SK-N-SH treated with all-trans-retinoic acid at 6 μM for 48 hours (cell line): Measurements from ENCODE around the gene GRK5.

Experiments
- ATAC-seq: fragments of 200-7000 bp; cut with Tn5 transposase; 3 replicates; pipeline ENCODE4 v1.9.1; 2020; ENCODE audit warnings: mild to moderate bottlenecking, moderate library complexity
- ARNTL ChIP-seq: fragments of 450-650 bp; formaldehyde crosslinking; IDR thresholded peaks from 2 replicates; pipeline ENCODE4 v1.5.0; 2020; ENCODE audit warnings: low read depth, mild to moderate bottlenecking, moderate library complexity, borderline replicate concordance
- CSDC2 ChIP-seq: fragments of 250-450 bp; sonication (Bioruptor Pico); IDR thresholded peaks from 2 replicates; pipeline ENCODE4 v1.5.0; 2020; ENCODE audit warnings: mild to moderate bottlenecking, moderate library complexity
- ISL1 ChIP-seq: fragments of 250-450 bp; sonication (Bioruptor Pico); IDR thresholded peaks from 2 replicates; pipeline ENCODE4 v2.1.2; 2022; ENCODE audit warnings: mild to moderate bottlenecking, moderate library complexity
- OSR1 ChIP-seq: fragments of 250-450 bp; sonication (Bioruptor Pico); IDR thresholded peaks from 2 replicates; pipeline ENCODE4 v1.8.0; 2022; ENCODE audit warnings: moderate library complexity, mild to moderate bottlenecking, inconsistent platforms
- PPARA ChIP-seq: fragments of 250-450 bp; sonication (Bioruptor Pico); IDR thresholded peaks from 2 replicates; pipeline ENCODE4 v1.5.0; 2020; ENCODE audit warnings: mild to moderate bottlenecking, borderline replicate concordance
- RARB ChIP-seq: fragments of 250-450 bp; sonication (Bioruptor Pico); IDR thresholded peaks from 2 replicates; pipeline ENCODE4 v1.8.0; 2021; ENCODE audit warnings: mild to moderate bottlenecking, moderate library complexity
- SNAI2 ChIP-seq: fragments of 250-450 bp; sonication (Bioruptor Pico); IDR thresholded peaks from 2 replicates; pipeline ENCODE4 v1.5.0; 2020; ENCODE audit warnings: mild to moderate bottlenecking, moderate library complexity
- TCF4 ChIP-seq: fragments of 250-450 bp; sonication (Bioruptor Pico); IDR thresholded peaks from 2 replicates; pipeline ENCODE4 v1.8.0; 2021; ENCODE audit warnings: mild to moderate bottlenecking, moderate library complexity, borderline replicate concordance
- TOX ChIP-seq: fragments of 250-450 bp; sonication (Bioruptor Pico); IDR thresholded peaks from 2 replicates; pipeline ENCODE4 v1.8.0; 2021; ENCODE audit warnings: mild to moderate bottlenecking, moderate library complexity, borderline replicate concordance
- ZC3H10 ChIP-seq: fragments of 250-450 bp; sonication (Bioruptor Pico); IDR thresholded peaks from 2 replicates; pipeline ENCODE4 v1.5.1; 2021; ENCODE audit warnings: mild to moderate bottlenecking, moderate library complexity
- ZFP3 ChIP-seq: fragments of 250-450 bp; sonication (Bioruptor Pico); IDR thresholded peaks from 2 replicates; pipeline ENCODE4 v1.5.0; 2020; ENCODE audit warnings: mild to moderate bottlenecking, moderate library complexity
- ZNF565 ChIP-seq: fragments of 450-650 bp; formaldehyde crosslinking; conservative IDR thresholded peaks from 2 replicates; pipeline ENCODE4 v1.5.0; 2020; ENCODE audit warnings: low read depth, mild to moderate bottlenecking, moderate library complexity
- ZNF70 ChIP-seq: fragments of 450-650 bp; formaldehyde crosslinking; IDR thresholded peaks from 2 replicates; pipeline ENCODE4 v1.5.0; 2020; ENCODE audit warnings: mild to moderate bottlenecking, moderate library complexity
- ZNF8 ChIP-seq: fragments of 450-650 bp; formaldehyde crosslinking; IDR thresholded peaks from 2 replicates; pipeline ENCODE4 v1.5.0; 2020; ENCODE audit warnings: mild to moderate bottlenecking, moderate library complexity
- TF ChIP-seq, protein P1 (sequence below): fragments of 250-450 bp; sonication (Bioruptor Pico); IDR thresholded peaks from 2 replicates; pipeline ENCODE4 v1.5.0; 2020; ENCODE audit warnings: mild to moderate bottlenecking, moderate library complexity
- TF ChIP-seq, protein P2 (sequence below): fragments of 250-450 bp; sonication (Bioruptor Pico); IDR thresholded peaks from 2 replicates; pipeline ENCODE4 v1.5.1; 2021; ENCODE audit warnings: mild to moderate bottlenecking, moderate library complexity
- TF ChIP-seq, protein P3 (sequence below): fragments of 250-450 bp; sonication (Bioruptor Pico); IDR thresholded peaks from 2 replicates; pipeline ENCODE4 v1.8.0; 2020; ENCODE audit warnings: mild to moderate bottlenecking, moderate library complexity, borderline replicate concordance
- TF ChIP-seq, protein P4 (sequence below): fragments of 250-450 bp; sonication (Bioruptor Pico); IDR thresholded peaks from 2 replicates; pipeline ENCODE4 v1.5.1; 2020; ENCODE audit warnings: low read depth, mild to moderate bottlenecking, moderate library complexity

GRK5 gene

DNA sequence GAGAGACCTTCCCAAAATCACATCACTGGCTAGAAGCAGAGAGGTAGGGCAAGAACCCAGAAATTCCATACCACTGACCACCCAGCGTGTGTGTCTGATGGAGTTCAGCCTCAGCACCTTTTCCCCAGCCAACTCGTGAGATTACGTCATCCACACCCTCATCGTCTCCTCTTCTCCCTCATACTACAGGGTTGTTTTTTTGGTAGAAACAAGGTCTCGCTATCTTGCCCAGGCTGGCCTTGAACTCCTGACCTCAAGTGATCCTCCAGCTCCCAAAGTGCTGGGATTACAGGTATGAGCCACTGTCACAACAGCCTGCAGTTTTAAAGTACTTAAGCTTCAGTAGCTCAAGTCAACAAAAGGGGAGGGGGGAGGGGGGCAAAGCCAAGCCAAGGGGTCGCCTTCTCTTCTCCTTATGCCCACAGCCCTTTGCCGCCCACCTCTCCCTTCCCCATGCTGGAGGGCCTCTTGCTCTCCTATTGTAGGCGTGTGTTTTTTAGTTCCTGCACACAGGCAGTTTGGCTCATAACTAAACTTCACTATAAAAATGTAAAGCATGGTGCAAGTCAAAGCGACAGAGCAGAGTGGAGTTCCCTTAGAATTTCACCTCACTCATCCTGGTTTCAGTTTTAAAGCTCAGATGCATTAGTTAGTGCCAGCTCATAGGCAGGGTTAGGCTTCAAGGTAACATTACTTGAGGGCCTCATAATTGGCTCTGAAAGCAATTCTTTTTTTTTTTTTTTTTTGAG, 23.5 kb upstream of the GRK5 start:
- TF ChIP-seq ZNF565 (CRISPR knock-in tag) (no peak), CSDC2 (CRISPR knock-in tag) (no peak), RARB (CRISPR knock-in tag) (no peak), SNAI2 (no peak), ARNTL (CRISPR knock-in tag) (no peak), ZNF8 (CRISPR knock-in tag) (no peak), ISL1 (CRISPR knock-in tag) (no peak), TOX (CRISPR knock-in tag) (no peak), TCF4 (CRISPR knock-in tag) (no peak), PPARA (CRISPR knock-in tag) (no peak)
- TF ChIP-seq, protein P1, sequence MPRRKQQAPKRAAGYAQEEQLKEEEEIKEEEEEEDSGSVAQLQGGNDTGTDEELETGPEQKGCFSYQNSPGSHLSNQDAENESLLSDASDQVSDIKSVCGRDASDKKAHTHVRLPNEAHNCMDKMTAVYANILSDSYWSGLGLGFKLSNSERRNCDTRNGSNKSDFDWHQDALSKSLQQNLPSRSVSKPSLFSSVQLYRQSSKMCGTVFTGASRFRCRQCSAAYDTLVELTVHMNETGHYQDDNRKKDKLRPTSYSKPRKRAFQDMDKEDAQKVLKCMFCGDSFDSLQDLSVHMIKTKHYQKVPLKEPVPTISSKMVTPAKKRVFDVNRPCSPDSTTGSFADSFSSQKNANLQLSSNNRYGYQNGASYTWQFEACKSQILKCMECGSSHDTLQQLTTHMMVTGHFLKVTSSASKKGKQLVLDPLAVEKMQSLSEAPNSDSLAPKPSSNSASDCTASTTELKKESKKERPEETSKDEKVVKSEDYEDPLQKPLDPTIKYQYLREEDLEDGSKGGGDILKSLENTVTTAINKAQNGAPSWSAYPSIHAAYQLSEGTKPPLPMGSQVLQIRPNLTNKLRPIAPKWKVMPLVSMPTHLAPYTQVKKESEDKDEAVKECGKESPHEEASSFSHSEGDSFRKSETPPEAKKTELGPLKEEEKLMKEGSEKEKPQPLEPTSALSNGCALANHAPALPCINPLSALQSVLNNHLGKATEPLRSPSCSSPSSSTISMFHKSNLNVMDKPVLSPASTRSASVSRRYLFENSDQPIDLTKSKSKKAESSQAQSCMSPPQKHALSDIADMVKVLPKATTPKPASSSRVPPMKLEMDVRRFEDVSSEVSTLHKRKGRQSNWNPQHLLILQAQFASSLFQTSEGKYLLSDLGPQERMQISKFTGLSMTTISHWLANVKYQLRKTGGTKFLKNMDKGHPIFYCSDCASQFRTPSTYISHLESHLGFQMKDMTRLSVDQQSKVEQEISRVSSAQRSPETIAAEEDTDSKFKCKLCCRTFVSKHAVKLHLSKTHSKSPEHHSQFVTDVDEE (CRISPR knock-in tag): no peak
- TF ChIP-seq, protein P2, sequence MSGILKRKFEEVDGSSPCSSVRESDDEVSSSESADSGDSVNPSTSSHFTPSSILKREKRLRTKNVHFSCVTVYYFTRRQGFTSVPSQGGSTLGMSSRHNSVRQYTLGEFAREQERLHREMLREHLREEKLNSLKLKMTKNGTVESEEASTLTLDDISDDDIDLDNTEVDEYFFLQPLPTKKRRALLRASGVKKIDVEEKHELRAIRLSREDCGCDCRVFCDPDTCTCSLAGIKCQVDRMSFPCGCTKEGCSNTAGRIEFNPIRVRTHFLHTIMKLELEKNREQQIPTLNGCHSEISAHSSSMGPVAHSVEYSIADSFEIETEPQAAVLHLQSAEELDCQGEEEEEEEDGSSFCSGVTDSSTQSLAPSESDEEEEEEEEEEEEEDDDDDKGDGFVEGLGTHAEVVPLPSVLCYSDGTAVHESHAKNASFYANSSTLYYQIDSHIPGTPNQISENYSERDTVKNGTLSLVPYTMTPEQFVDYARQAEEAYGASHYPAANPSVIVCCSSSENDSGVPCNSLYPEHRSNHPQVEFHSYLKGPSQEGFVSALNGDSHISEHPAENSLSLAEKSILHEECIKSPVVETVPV (CRISPR knock-in tag): no peak
- ATAC-seq: no peak

DNA sequence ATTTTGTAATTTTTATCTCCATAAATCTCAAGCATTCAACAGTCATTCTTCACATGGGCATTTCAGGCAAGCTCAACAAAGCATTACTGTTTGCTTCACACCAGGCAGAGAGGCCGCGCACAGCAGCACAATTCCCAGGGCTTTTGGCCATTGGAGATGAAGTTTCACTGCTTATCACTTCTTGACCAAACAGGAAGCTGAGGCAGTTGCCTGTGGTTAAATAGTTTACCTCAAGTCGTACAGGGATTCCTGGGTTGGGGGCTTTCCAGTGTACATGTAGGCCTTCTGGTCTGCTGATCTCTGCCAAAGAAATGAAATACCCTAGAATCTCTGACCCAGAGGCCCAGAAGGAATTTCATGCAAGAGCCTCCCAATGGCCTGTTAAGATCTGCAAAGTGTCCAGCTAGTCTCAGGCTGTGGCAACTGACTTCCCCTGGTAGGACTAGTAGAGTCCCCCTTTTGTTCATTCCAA, 17.5 kb upstream of the GRK5 start:
- ATAC-seq: peak; percentile 40
- TF ChIP-seq PPARA (CRISPR knock-in tag): no peak
- no peak for TF ChIP-seq ZNF70
- no peak for TF ChIP-seq RARB (CRISPR knock-in tag)
- TF ChIP-seq OSR1 (CRISPR knock-in tag): no peak
- TF ChIP-seq ZNF8 (CRISPR knock-in tag): no peak
- TF ChIP-seq, protein P3, sequence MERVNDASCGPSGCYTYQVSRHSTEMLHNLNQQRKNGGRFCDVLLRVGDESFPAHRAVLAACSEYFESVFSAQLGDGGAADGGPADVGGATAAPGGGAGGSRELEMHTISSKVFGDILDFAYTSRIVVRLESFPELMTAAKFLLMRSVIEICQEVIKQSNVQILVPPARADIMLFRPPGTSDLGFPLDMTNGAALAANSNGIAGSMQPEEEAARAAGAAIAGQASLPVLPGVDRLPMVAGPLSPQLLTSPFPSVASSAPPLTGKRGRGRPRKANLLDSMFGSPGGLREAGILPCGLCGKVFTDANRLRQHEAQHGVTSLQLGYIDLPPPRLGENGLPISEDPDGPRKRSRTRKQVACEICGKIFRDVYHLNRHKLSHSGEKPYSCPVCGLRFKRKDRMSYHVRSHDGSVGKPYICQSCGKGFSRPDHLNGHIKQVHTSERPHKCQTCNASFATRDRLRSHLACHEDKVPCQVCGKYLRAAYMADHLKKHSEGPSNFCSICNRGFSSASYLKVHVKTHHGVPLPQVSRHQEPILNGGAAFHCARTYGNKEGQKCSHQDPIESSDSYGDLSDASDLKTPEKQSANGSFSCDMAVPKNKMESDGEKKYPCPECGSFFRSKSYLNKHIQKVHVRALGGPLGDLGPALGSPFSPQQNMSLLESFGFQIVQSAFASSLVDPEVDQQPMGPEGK (CRISPR knock-in tag): no peak
- TF ChIP-seq, protein P4, sequence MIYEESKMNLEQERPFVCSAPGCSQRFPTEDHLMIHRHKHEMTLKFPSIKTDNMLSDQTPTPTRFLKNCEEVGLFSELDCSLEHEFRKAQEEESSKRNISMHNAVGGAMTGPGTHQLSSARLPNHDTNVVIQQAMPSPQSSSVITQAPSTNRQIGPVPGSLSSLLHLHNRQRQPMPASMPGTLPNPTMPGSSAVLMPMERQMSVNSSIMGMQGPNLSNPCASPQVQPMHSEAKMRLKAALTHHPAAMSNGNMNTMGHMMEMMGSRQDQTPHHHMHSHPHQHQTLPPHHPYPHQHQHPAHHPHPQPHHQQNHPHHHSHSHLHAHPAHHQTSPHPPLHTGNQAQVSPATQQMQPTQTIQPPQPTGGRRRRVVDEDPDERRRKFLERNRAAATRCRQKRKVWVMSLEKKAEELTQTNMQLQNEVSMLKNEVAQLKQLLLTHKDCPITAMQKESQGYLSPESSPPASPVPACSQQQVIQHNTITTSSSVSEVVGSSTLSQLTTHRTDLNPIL (CRISPR knock-in tag): no peak

DNA sequence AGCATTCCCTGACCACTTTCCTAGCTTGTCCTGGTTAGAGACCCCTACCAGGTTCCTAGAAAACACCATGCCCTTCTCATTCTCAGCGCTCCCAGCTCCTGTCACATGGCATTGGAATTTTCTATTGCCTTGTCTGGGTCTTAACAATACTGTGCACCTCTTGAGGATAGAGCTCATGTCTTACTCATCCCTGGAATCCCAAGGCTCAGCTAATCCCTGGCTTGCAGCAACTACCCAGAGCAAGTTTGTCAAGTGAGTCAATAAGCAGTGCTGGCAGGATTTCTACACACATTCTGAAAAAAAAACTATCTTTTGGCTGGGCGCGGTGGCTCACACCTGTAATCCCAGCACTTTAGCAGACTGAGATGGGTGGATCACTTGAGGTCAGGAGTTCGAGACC, 17.0 kb upstream of the GRK5 start:
- TF ChIP-seq, protein P4 (CRISPR knock-in tag): no peak
- no peak for TF ChIP-seq ZC3H10 (CRISPR knock-in tag)
- TF ChIP-seq TOX (CRISPR knock-in tag): no peak
- TF ChIP-seq, protein P1 (CRISPR knock-in tag): no peak
- no peak for TF ChIP-seq OSR1 (CRISPR knock-in tag)
- no peak for TF ChIP-seq ZNF565 (CRISPR knock-in tag)
- TF ChIP-seq ZFP3 (CRISPR knock-in tag): no peak
- ATAC-seq: peak; percentile 98
